C4-2B (cell line): ENCODE results near the gene ATG4D.

Experiments
- H3K27ac ChIP-seq: fragments of 450-650 bp; 2 replicates; pipeline ENCODE4 v1.5.1; 2017
- ZFX ChIP-seq: fragments of 450-650 bp; IDR thresholded peaks from 2 replicates; pipeline ENCODE4 v1.6.1; 2017
- TF ChIP-seq, protein P1 (sequence below): fragments of 450-650 bp; conservative IDR thresholded peaks from 2 replicates; pipeline ENCODE4 v1.5.1; 2017; ENCODE audit warnings: mild to moderate bottlenecking

ATG4D gene

DNA sequence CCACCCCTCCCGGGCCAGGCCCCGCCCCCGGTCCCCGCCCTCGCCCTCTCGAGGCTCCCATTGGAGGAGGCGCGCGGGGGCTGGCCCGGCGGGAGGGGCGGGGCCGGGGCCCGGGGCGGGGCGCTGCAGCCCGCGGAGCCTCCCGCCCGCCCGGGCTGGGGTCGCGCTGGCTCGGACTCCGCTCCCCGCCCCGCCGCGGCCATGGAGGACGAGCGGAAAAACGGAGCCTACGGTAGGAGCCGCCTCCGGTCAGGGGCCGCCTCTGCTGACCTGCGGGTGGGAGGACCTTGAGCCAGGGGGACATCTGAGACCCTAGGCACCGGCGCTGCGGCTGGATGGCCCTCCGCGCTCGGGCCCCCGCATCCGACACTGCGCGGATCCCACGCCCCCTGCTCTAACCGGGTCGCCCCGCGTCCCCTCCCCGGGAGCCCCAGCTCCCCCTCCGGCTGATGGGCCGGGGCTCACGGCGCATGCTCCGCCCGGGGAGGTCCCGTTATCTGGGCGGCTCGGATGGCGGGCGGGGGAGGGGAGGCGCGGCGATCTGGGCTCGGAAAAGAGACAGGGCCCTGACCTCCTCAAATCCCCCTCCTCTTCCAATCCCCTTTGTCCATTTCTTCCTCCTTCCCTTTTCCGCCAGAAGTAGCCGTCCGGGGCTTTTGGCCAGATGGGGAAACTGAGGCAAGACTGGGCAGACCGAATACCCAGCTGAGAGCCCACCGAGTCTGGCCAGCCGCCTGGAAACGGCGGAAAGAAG lies 58.8 kb downstream of the ATG4D start:
- TF ChIP-seq, protein P1, sequence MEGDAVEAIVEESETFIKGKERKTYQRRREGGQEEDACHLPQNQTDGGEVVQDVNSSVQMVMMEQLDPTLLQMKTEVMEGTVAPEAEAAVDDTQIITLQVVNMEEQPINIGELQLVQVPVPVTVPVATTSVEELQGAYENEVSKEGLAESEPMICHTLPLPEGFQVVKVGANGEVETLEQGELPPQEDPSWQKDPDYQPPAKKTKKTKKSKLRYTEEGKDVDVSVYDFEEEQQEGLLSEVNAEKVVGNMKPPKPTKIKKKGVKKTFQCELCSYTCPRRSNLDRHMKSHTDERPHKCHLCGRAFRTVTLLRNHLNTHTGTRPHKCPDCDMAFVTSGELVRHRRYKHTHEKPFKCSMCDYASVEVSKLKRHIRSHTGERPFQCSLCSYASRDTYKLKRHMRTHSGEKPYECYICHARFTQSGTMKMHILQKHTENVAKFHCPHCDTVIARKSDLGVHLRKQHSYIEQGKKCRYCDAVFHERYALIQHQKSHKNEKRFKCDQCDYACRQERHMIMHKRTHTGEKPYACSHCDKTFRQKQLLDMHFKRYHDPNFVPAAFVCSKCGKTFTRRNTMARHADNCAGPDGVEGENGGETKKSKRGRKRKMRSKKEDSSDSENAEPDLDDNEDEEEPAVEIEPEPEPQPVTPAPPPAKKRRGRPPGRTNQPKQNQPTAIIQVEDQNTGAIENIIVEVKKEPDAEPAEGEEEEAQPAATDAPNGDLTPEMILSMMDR: no peak
- no peak for TF ChIP-seq ZFX
- no peak overlapping the region for H3K27ac ChIP-seq
